Measurements from ENCODE around the gene ITGA4. TPM values are rescaled to one million over a fixed set of nuclear protein-coding genes. Genes with fewer than 3 reads are reported as not detected.

The ITGA4 gene
- total RNA-seq, 4 donors from 2014 or later: 2.0 to 7.8 (median 6.0) TPM

DNA sequence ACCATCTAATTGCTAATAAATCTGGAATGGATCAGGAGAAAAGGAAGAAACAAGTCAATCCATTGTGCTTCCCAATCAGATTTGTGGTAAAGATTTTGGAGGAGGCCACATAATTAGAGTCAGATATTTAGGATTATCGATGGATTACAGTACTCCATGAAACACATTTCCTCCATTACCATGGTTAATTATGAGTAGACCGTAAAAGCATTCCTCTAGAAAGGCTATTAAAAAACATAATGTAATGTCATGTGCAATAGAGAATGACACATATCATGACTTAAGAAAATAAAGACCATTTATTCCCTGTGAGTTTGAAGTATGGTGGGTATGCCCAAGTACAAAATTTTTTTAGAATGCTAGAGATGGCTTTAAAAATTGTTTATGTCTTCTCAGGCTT, 96.1 kb downstream of the ITGA4 start:
- DNase-seq: no peak
- no peaks in the 10 kb centered on the region for H3K27me3 ChIP-seq
- TF ChIP-seq, protein P1, sequence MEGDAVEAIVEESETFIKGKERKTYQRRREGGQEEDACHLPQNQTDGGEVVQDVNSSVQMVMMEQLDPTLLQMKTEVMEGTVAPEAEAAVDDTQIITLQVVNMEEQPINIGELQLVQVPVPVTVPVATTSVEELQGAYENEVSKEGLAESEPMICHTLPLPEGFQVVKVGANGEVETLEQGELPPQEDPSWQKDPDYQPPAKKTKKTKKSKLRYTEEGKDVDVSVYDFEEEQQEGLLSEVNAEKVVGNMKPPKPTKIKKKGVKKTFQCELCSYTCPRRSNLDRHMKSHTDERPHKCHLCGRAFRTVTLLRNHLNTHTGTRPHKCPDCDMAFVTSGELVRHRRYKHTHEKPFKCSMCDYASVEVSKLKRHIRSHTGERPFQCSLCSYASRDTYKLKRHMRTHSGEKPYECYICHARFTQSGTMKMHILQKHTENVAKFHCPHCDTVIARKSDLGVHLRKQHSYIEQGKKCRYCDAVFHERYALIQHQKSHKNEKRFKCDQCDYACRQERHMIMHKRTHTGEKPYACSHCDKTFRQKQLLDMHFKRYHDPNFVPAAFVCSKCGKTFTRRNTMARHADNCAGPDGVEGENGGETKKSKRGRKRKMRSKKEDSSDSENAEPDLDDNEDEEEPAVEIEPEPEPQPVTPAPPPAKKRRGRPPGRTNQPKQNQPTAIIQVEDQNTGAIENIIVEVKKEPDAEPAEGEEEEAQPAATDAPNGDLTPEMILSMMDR (IDR thresholded peaks at IDR 0.05): no peak
- TF ChIP-seq POLR2A (IDR thresholded peaks at IDR 0.05): no peak
- no peaks in the 10 kb centered on the region for H3K36me3 ChIP-seq
- H3K9me3 ChIP-seq: no peaks in the 10 kb centered on the region
- WGBS, 2 donors: 88 to 91% methylated on average over 2 of the region's 2 CpGs
- no peak overlapping the region for H3K27ac ChIP-seq
- intact Hi-C loops (cut with DNase I): no loop called here
- H3K4me1 ChIP-seq: no peaks in the 10 kb centered on the region
- no peak overlapping the region for H3K4me3 ChIP-seq (replicated peaks in 1 of 3)

DNA sequence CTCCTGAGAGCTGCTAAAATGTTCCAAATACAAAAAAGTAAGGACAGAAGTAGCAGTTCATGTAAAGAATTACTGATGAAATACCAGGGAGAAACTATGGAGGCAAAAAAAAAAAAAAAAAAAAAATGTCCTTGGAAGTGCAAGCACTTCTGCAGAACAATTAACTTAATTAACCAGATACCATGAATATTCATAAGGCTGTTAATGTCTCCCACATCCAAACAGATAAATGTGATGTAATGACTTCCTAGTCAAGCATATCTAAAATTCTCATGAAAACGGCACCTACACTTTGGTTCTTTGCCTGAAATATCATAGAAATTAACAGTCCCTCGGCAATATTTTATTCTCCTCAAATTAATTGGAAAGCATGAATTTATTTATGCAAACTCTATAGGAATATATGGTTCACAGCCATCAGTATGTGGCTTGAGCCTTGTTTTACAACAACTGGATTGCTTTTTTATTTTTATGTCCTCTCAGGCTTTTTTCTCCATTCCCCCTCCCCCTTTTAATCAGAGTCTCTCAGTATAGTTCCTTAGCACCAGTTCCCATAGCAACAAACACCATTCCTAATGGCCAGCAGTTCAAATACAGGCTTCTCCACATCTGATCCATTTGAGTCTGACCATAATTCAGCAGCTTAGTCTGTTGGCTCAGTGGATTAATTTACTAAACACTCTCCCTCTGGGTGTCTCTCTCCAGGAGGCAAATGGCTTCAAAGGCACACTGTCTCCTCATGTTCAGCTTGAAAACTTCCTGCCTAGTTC, 97.1 kb downstream of the ITGA4 start:
- Histone ChIP-seq H3K9me3 (no peaks in the 10 kb centered on the region), H3K4me3 (replicated peaks in 1 of 3) (no peak overlapping the region), H3K27me3 (no peaks in the 10 kb centered on the region), H3K27ac (no peak overlapping the region), H3K4me1 (no peaks in the 10 kb centered on the region), H3K36me3 (no peaks in the 10 kb centered on the region)
- no peak for TF ChIP-seq POLR2A (IDR thresholded peaks at IDR 0.05)
- TF ChIP-seq, protein P1 (IDR thresholded peaks at IDR 0.05): no peak
- no peak for DNase-seq
- WGBS, 2 donors: 83 to 87% methylated on average over 2 of the region's 2 CpGs
- intact Hi-C loops (cut with DNase I): no loop called here

DNA sequence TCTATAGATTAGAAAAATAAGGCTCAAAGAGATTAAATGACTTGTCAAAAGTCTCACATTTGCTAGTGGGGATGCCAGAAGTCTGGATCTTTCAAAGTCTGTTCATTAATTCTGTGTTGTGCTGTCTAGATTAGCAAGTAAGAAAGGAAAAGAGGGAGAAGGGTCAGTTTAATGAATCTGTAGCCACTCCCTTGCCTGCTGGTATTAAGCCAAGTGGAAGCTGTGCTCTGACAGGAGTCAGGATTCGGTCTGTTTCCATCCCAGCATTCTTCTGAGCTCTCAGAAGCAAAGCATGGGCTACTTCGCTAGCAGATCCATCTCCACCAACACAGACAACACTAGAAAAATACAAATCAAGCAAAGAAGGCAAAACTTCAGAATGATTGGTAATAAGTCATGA, 101.2 kb downstream of the ITGA4 start:
- Histone ChIP-seq H3K27ac (no peak overlapping the region), H3K9me3 (no peaks in the 10 kb centered on the region), H3K27me3 (no peaks in the 10 kb centered on the region), H3K4me1 (no peaks in the 10 kb centered on the region), H3K36me3 (no peaks in the 10 kb centered on the region), H3K4me3 (replicated peaks in 1 of 3) (no peak overlapping the region)
- intact Hi-C loops (cut with DNase I): no loop called here
- TF ChIP-seq, protein P1 (IDR thresholded peaks at IDR 0.05): no peak
- no peak for TF ChIP-seq POLR2A (IDR thresholded peaks at IDR 0.05)
- DNase-seq: no peak
- WGBS, 2 donors: 83 to 92% methylated on average over 2 of the region's 2 CpGs

DNA sequence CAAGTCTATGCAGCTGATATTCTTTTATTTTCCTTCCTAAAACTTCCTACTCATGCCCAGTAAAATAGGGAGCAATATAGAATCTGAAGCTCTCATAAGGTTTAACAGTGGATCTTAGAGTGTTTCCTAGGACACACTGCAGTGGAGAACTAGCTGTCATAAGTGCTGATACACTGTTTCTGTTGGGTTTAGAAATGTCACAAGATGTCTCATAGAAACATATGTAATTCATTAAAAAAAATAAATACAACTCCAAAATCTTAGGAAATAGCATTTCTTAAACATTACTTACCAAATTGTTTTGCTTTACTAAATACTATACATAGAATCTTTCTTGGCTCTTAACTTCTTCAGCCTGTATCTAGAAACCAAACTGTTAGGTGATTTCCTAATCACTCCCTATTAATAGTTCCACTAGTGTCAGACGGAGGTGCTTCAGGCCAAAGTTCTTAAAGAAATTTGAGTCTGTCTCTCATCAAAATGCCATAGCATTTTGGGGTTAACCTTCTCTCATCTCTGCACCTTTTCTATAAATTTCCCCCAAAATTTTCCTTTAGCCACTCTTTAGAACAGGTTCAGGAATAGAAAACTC, 106.0 kb downstream of the ITGA4 start:
- Histone ChIP-seq H3K27ac (no peak overlapping the region), H3K27me3 (no peaks in the 10 kb centered on the region), H3K4me3 (replicated peaks in 1 of 3) (no peak overlapping the region), H3K4me1 (no peaks in the 10 kb centered on the region), H3K36me3 (no peaks in the 10 kb centered on the region), H3K9me3 (no peaks in the 10 kb centered on the region)
- WGBS, 2 donors: 80 to 88% methylated on average over 1 of the region's 1 CpG
- intact Hi-C loops (cut with DNase I): no loop called here
- no peak for DNase-seq
- TF ChIP-seq, protein P1 (IDR thresholded peaks at IDR 0.05): no peak
- no peak for TF ChIP-seq POLR2A (IDR thresholded peaks at IDR 0.05)

DNA sequence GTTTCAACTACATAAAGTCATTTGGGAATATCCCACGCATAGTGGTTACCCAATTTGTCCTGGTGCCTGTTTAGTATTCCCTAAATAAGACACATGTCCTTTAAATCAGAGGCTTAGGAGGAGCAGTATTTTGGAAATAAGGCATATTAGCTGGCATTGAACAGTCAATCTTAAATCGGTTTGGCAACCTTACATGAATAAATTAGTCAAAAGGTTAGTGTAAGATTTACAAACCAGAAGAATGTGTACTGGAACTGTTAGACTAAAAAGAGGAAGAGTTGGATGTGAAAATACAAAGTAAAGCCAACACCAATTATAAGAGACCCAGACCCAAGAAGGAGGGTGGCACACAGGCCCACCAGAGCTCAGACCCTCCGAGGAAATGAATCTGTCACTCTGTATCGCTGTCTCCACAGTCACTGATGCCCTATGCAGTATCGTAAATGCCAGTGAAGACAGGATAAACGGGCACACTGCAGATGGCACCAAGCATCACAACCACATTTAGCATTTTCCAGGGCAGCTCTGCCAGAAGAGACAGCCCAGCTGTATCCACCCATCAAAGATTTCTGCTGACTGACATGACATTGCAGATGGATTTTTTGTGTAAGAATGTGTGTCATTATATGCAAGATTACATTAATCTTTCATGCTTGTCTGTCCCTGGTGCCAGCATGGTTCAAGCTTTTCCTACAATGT, 109.3 kb downstream of the ITGA4 start:
- WGBS, 2 donors: 83 to 84% methylated on average over 6 of the region's 6 CpGs
- intact Hi-C loops (cut with DNase I): no loop called here
- no peak overlapping the region for H3K4me3 ChIP-seq (replicated peaks in 1 of 3)
- DNase-seq: no peak
- no peaks in the 10 kb centered on the region for H3K9me3 ChIP-seq
- H3K27me3 ChIP-seq: no peaks in the 10 kb centered on the region
- no peaks in the 10 kb centered on the region for H3K4me1 ChIP-seq
- TF ChIP-seq POLR2A (IDR thresholded peaks at IDR 0.05): no peak
- TF ChIP-seq, protein P1 (IDR thresholded peaks at IDR 0.05): no peak
- no peaks in the 10 kb centered on the region for H3K36me3 ChIP-seq
- H3K27ac ChIP-seq: no peak overlapping the region
